HepG2 (cell line): ENCODE measurements around the gene CAMKV. TPM values are rescaled to one million over a fixed set of nuclear protein-coding genes. Genes with fewer than 3 reads are reported as not detected.

Experiments used
- ATF6 ChIP-seq: sonication (generic); formaldehyde crosslinking; conservative IDR thresholded peaks from 2 replicates; pipeline ENCODE4 v1.4.0; 2020; ENCODE audit warnings: missing genetic modification reagents
- CC2D1A ChIP-seq: sonication (generic); formaldehyde crosslinking; IDR thresholded peaks from 2 replicates; pipeline ENCODE4 v1.8.1; 2023; ENCODE audit warnings: mild to moderate bottlenecking, missing genetic modification reagents
- ELF3 ChIP-seq: IDR thresholded peaks from 2 replicates; pipeline ENCODE4 v1.6.1; 2016; ENCODE audit warnings: missing genetic modification reagents, missing compliant biosample characterization
- HES4 ChIP-seq: sonication (generic); formaldehyde crosslinking; IDR thresholded peaks from 2 replicates; pipeline ENCODE4 v1.9.0; 2021; ENCODE audit warnings: mild to moderate bottlenecking, missing genetic modification reagents, borderline replicate concordance
- HMGXB4 ChIP-seq, 2 experiments: sonication (generic) in 1 of 2; formaldehyde crosslinking in 1 of 2; IDR thresholded peaks; 2 replicates each; pipeline versions ENCODE4 v1.4.0 to v1.6.1; 2018 to 2020; ENCODE audit warnings: missing genetic modification reagents in 2 of 2, borderline replicate concordance in 1 of 2, low read depth in 1 of 2, mild to moderate bottlenecking in 1 of 2, missing biosample characterization in 1 of 2
- IRF1 ChIP-seq: sonication (generic); formaldehyde crosslinking; IDR thresholded peaks from 2 replicates; pipeline ENCODE4 v1.4.0; 2020; ENCODE audit warnings: low read depth, mild to moderate bottlenecking, missing genetic modification reagents
- ISL2 ChIP-seq: sonication (generic); formaldehyde crosslinking; IDR thresholded peaks from 2 replicates; pipeline ENCODE4 v1.5.0; 2020; ENCODE audit warnings: missing genetic modification reagents
- JUN ChIP-seq: sonication (generic); formaldehyde crosslinking; IDR thresholded peaks from 2 replicates; pipeline ENCODE4 v1.4.0; 2020; ENCODE audit warnings: mild to moderate bottlenecking, missing genetic modification reagents
- NFE2 ChIP-seq: sonication (generic); formaldehyde crosslinking; IDR thresholded peaks from 2 replicates; pipeline ENCODE4 v1.4.0; 2020; ENCODE audit warnings: missing genetic modification reagents
- SAP130 ChIP-seq: IDR thresholded peaks from 2 replicates; pipeline ENCODE4 v1.6.1; 2016; ENCODE audit warnings: low read depth
- SETDB1 ChIP-seq: sonication (generic); formaldehyde crosslinking; IDR thresholded peaks from 2 replicates; pipeline ENCODE4 v1.5.1; 2020; ENCODE audit warnings: missing genetic modification reagents, mild to moderate bottlenecking, borderline replicate concordance
- SIX4 ChIP-seq: sonication (generic); formaldehyde crosslinking; IDR thresholded peaks from 2 replicates; pipeline ENCODE4 v1.4.0; 2020; ENCODE audit warnings: missing genetic modification reagents
- TAF15 ChIP-seq: fragments of 200-400 bp; formaldehyde crosslinking; IDR thresholded peaks from one replicate; pipeline ENCODE4 v1.6.1; 2018; ENCODE audit warnings: mild to moderate bottlenecking, low read depth, low read length; ENCODE audit not compliant: poor library complexity, severe bottlenecking
- TIGD3 ChIP-seq: sonication (generic); formaldehyde crosslinking; IDR thresholded peaks from 2 replicates; pipeline ENCODE4 v1.5.1; 2020; ENCODE audit warnings: mild to moderate bottlenecking, missing genetic modification reagents, borderline replicate concordance
- ZFY ChIP-seq: sonication (generic); formaldehyde crosslinking; IDR thresholded peaks from 2 replicates; pipeline ENCODE4 v1.4.0; 2020; ENCODE audit warnings: missing genetic modification reagents
- ZNF143 ChIP-seq: sonication (generic); formaldehyde crosslinking; IDR thresholded peaks from 2 replicates; pipeline ENCODE4 v1.4.0; 2020; ENCODE audit warnings: missing genetic modification reagents
- ZNF343 ChIP-seq: sonication (generic); formaldehyde crosslinking; IDR thresholded peaks from 2 replicates; pipeline ENCODE4 v1.4.0; 2020; ENCODE audit warnings: mild to moderate bottlenecking, missing genetic modification reagents
- ZNF383 ChIP-seq: sonication (generic); formaldehyde crosslinking; IDR thresholded peaks from 2 replicates; pipeline ENCODE4 v1.4.0; 2020; ENCODE audit warnings: missing genetic modification reagents, mild to moderate bottlenecking, borderline replicate concordance
- ZNF501 ChIP-seq: sonication (generic); formaldehyde crosslinking; IDR thresholded peaks from 2 replicates; pipeline ENCODE4 v1.5.1; 2020; ENCODE audit warnings: mild to moderate bottlenecking, moderate library complexity, missing genetic modification reagents
- ZNF570 ChIP-seq: sonication (generic); formaldehyde crosslinking; IDR thresholded peaks from 2 replicates; pipeline ENCODE4 v1.4.0; 2020; ENCODE audit warnings: mild to moderate bottlenecking, missing genetic modification reagents, borderline replicate concordance
- ZNF792 ChIP-seq: IDR thresholded peaks from 2 replicates; pipeline ENCODE4 v1.6.1; 2016
- ZNF878 ChIP-seq: sonication (generic); formaldehyde crosslinking; IDR thresholded peaks from 2 replicates; pipeline ENCODE4 v1.8.1; 2023; ENCODE audit warnings: mild to moderate bottlenecking, missing genetic modification reagents, moderate library complexity
- ZSCAN5A ChIP-seq: sonication (generic); formaldehyde crosslinking; IDR thresholded peaks from 2 replicates; pipeline ENCODE4 v1.8.0; 2022; ENCODE audit warnings: mild to moderate bottlenecking, missing genetic modification reagents, borderline replicate concordance
- polyA plus RNA-seq, 8 experiments: library from polyadenylated mRNA; depleted of rRNA in 3 of 8; stranded (reverse) in 7 of 8; unstranded in 1 of 8; fragments of >200 nt; fragmentation: Illumina TruSeq in 4 of 8; extraction: Trizol in 4 of 8; gene quantifications; 2 replicates each; pipeline versions ENCODE4 v1.2.1 to v1.2.3, GENCODE V29; 2011 to 2016; ENCODE audit warnings: low read depth in 4 of 8, missing spikeins in 1 of 8, mixed read lengths in 1 of 8; ENCODE audit not compliant: insufficient read depth in 1 of 8
- total RNA-seq, 5 experiments: library from RNA; depleted of rRNA; stranded (reverse); fragments of >200 nt; fragmentation: Illumina TruSeq; extraction: Trizol; gene quantifications; 2 replicates each; pipeline ENCODE4 v1.2.3, GENCODE V29; 2016; ENCODE audit warnings: low read depth in 1 of 5

The CAMKV gene
- total and polyA plus RNA-seq, 2 of the 13 experiments (the other 11 are each of a cell fraction or from before 2014, with no cell fraction given): 0.13 to 0.15 TPM

- TF ChIP-seq ATF6 (CRISPR knock-in tag) (no peak), TAF15 (no peak), CC2D1A (CRISPR knock-in tag) (no peak), NFE2 (CRISPR knock-in tag) (no peak), ZSCAN5A (CRISPR knock-in tag) (no peak; the same call in 1 of the 2 replicates), ELF3 (CRISPR knock-in tag) (peak; percentile 66), SAP130 (CRISPR knock-in tag) (peak; percentile 100), IRF1 (no peak), ZNF570 (CRISPR knock-in tag) (no peak), SETDB1 (CRISPR knock-in tag) (no peak), ZFY (CRISPR knock-in tag) (peak; percentile 82), HMGXB4 (CRISPR knock-in tag; IDR thresholded peaks at IDR 0.05; ENCODE audit: borderline replicate concordance in 1 of 2, low read depth in 1 of 2) (no peak), JUN (CRISPR knock-in tag) (no peak), ZNF343 (no peak), ZNF501 (CRISPR knock-in tag) (peak; percentile 92), ZNF383 (CRISPR knock-in tag) (no peak), SIX4 (CRISPR knock-in tag) (no peak), ISL2 (CRISPR knock-in tag) (no peak), ZNF143 (peak; percentile 80), TIGD3 (CRISPR knock-in tag) (0 out of 2 replicates have a peak, but pooled peaks have one; percentile 27), HES4 (CRISPR knock-in tag) (no peak), ZNF792 (CRISPR knock-in tag) (no peak), ZNF878 (CRISPR knock-in tag) (peak; percentile 93)
Observed at GRCh38 chr3:49856181-49857005, 13.3 kb downstream of the CAMKV start, which contains the start of gene TRAIP (continued).
